NCI-H128 (cell line): ENCODE results near the gene TMEM120B.
"Not testable (repeated sequence)": the region's sequence is repeated elsewhere in the genome, so short reads cannot be mapped to it uniquely, and the experiment has no call there.

Experiments
- DNase-seq: peaks from one replicate; lab custom pipeline; 2025; ENCODE audit not compliant: unreplicated experiment; lab: John Stamatoyannopoulos, UW

Gene TMEM120B

DNA sequence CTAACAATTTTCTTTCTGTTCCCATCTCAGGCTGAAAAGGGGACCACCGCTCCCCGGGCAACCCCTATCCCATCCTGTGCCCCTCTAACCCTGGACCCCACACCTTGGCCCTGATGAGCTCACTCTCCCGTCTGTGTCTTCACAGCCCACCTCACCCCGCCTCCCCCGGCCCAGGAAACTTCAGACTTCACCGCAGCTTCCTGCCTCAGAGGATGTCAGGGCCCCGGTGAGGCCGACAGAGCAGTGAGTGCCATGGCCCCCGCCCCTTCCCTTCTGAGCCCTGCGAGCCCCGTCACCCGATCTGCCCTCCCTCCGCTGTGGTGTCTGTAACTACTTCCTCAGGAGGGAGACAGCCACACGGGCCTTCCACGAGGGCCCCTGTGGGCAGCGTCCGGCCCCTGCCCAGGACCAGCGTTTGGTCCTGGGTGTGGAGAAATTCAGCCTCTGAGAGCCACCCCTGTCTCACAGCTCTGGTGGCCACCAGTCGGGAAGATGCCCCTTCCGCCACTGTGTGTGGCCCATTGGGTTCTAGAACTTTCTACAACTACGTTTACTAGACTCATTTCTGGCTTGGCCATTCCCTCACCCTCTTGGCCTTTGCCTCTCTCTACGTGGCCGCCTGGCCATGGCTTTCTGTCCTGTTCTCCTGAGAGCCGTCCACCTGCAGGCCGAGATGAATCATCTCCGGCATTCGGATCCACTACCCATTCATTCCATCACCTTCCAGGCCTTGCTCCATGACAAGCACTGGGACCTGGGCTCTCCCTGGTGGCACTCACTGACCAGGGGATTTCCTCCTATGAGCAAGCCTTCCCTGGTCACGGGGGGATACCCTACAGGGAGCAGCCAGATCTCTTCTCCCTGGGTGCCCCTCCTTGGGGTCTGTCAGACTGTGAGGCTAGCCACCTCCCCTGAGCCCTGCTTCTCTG is 77.5 kb downstream of the TMEM120B start:
- DNase-seq = no peak

DNA sequence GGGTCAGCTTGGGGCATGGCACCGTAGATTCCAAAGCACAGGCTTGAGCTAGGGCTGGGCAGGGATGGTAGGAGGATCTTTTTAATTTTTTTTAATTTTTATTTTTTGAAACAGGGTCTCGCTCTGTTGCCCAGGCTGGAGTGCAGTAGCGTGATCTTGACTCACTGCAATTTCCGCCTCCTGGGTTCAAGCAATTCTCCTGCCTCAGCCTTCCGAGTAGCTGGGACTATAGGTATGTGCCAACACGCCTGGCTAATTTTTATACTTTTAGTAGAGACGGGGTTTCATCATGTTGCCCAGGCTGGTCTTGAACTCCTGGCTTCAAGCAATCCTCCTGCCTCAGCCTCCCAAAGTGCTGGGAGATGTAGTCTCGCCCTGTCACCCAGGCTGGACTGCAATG is 78.2 kb downstream of the TMEM120B start:
- DNase-seq = not testable (repeated sequence)

DNA sequence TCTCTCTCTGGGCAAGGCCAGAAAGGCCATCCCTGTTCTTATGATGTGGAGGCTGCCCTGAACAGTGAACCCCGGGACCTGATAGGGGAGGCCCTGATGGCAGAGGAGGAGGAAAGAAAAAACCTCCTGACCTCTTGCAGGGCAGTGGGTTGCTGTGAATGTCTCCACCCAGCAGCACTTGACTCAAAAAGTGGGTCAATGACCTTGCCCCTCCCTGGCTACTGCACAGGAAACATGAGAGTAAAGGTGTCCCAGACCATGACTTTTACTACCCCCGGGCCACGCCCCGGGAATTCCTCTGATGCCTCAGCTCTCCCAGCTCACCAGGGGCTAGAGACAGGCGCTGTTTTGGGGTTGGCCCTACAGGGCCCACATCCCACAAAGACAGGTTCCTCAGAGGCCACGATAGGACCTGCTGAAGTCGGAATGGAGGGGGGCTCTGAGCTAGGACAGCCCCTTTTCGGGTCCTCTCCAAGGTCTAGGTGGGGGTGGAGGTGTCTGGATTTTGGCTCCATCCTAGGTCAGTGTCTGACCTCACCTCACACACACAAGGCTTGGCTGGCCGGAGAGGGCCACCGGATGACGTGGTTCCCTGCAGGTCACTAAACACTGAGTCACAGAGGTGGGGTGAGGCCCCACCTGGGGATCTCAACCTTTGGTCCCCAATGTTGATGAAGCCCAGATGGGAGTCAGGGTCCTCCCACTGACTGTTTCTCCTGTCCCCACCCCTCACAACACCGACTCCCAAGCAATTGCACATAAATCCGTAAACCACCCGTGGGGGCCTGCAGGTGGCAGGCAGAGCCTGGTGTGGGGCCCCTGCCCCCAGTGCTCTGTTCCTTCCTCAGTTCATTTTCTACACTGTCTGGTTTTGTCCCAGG is 79.4 kb downstream of the TMEM120B start:
- DNase-seq = no peak

DNA sequence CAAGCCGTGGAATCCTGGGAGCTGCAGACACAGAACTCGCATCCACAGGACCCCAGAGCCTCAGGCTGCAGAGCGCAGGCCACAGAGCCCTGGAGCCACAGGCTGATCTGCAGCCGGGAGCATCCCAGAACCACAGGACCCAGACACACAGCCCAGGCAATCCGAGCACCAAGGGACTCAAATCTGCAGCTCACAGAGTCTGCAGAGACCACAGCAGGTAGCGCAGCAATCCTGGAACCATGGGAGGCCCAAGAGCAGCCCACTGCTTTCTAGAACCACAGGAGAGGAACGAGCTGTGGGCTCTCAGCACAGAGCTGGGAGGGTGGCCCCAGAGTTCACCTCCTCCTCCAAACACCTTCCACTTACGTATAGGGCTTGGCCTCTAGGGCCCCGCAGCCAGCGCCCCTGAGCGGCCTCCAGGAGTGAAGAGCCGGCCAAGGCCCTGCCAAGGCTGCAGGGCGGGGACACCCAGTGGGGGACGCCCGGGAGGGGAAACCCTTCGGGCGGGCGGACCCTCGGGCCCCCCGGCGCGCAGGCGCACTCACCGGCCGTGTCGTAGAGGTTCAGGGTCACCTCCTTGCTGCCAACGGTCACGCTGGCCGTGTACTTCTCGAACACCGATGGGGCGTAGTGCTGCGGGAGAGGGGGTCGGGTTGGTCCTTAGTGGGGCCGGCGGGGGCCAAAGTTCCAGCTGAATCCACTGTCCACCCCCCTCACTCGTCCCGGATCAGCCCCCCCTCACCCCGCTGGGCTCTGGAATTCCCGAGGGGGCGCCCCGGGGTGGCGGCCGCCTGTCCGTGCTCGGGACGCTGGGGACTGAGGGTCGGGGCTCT is 80.3 kb downstream of the TMEM120B start:
- DNase-seq = no peak

DNA sequence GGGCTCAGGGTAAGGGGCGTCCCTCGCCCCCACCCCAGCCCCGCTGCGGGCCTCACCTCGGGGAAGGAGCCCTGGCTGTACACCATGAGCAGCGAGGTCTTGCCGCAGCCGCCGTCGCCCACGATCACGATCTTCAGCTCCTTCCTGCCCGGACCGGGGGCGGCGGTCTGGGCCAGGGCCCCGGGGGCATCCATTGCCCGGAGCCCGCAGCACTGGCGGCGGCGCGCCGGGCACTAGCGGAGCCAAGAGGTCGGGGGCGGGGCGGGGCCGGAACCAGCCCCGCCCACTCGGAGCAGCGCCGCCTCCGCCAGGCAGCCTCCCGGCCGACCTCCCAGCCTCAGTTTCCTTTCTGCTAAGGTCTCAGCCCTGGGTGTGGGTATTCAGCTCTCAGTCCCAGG is 80.9 kb downstream of the TMEM120B start, which contains the start of gene RHOF:
Gene RHOF, minus strand, starts transcription at position 249 of the 398 bp plus-strand sequence. Its CDS starts 55 bp downstream, at position 194.
- DNase-seq = no peak

DNA sequence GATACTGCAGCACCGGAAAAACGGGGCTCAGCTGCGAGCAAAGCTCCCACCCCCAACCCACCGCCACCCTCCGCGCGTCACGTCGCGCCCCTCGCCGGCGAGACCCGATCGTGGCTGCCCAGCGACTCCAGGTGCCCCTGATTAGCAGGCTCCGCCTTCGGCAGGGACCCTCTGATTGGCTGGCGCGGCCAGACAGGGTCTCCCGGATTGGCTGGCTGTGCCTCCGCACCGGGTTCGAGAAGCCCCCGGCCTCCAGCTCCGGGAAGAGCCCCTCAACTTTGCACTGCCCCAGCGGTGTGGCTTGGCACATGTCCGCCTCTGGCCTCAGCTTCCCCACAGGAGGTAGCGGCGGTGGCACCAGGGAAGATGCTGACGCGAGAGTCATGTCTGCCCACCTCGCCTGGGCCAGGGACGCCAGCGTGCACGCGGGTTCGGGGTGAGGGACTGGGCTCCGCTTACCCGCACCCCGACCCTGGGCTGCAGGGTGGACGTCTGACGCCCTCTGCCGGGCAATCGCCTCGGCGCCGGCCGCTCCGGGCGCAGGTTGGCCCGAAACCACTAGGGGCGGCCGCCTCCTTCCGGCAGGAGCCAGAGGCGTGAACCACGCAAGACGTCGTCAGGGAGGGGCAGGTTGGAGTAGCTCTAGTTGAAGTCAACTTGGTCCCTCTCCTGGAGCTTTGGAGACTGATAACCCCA is 81.4 kb downstream of the TMEM120B start:
- DNase-seq = peak; percentile 64

DNA sequence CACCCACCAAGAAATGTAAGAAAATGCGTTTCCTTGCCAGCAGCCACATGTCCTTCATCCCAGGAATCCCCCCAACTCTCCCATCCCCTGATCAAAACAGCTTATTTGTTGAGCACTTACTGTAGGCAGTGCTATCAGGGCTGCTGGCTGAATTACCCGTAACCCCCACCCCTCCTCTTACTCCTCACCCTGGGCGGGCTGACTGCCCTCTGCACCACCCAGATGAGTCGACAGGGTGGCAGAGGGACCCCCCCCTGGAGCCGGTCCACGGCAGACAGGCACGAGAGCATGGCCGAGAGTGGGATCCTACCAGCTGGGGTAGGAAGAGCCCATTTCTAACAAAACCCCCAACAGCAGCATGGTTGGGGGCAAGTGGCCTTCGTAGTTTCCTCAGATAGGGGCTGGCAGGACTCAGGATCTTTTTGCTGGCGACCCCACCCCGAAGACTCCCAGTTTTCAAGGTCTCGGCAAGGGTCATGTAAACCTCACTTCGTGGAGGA is 82.0 kb downstream of the TMEM120B start:
- no peak for DNase-seq

DNA sequence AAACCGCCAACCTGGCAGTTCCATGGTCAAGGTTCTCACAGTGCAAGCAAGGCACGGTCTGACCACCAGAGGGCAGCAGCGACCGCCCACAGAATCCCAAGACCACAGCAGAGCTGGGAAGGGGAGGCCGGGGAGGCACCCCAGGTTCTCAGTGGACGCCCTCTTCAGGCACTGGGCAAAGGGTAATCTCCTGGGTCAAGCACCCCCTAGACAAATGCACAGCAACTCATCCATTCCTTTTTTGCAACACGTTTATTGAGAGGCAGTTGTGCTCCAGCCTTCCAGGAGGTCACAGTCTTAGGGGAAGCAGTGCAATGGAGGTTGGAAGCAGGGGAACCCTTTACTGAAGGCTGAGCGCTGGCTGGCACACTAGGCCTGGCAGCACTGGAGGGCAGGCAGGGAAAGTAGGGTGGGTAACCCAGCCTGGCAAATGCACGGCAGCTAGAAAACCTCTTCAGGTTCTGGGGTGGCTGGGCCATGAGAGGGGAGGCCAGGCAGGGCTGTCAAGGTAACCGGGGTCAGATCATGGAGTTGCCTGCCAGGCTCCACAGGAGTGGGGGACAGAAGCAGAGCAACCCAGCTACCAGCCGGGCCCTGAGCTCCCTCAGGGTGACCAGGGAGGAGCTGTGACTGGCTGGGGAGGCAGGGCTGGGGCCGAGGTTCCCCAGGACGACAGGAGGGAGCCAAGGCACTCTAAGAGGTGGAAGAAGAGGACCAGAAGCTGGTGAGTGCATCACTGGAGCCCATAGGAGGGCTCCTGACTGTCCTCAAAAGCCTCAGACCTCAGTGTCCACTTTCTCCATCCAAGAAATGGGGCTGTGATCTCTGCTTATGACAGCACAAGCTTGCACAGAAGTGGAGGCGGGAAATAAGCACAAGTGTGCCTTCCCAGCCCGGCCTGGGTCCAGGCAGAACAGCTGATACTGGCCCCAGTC is 82.7 kb downstream of the TMEM120B start:
- DNase-seq = peak; percentile 77

DNA sequence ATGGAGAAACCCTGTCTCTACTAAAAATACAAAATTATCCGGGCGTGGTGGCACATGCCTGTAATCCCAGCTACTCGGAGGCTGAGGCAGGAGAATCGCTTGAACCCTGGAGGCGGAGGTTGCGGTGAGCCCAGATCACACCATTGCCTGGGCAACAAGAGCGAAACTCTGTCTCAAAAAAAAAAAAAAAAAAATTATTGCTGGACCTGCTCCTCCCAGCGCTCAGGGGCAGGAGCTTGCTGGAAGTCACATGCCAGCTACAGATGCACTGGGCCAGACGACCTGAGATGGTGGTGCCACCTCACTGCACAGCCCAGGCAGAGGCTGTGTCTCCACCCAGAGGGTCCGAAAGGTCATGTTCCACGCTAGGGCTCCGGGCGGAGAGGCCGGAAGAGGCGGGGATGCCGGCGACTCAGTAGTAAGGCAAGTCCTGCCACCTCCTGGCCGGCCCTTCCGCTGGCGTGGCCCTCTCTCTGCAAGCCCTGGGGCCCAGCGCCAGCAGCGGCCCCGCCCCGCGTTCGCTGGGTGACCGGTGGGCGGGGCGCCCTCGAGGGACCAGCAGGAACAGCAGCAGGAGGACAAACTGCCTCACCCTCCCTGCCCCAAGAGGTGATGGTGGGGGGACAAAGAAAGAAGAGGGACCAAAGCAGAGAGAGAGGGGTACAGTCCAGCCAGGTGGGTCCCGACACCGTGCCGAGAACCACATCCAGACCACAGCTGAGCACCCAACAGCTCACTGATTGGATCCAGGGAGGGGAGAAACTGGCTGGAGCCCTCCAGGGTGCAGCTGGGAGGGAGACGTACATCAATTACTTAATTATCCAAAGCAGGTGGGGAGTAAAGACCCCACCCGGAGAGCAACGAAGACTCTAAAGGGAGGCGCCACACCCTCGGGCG is 84.6 kb downstream of the TMEM120B start:
- DNase-seq = no peak

DNA sequence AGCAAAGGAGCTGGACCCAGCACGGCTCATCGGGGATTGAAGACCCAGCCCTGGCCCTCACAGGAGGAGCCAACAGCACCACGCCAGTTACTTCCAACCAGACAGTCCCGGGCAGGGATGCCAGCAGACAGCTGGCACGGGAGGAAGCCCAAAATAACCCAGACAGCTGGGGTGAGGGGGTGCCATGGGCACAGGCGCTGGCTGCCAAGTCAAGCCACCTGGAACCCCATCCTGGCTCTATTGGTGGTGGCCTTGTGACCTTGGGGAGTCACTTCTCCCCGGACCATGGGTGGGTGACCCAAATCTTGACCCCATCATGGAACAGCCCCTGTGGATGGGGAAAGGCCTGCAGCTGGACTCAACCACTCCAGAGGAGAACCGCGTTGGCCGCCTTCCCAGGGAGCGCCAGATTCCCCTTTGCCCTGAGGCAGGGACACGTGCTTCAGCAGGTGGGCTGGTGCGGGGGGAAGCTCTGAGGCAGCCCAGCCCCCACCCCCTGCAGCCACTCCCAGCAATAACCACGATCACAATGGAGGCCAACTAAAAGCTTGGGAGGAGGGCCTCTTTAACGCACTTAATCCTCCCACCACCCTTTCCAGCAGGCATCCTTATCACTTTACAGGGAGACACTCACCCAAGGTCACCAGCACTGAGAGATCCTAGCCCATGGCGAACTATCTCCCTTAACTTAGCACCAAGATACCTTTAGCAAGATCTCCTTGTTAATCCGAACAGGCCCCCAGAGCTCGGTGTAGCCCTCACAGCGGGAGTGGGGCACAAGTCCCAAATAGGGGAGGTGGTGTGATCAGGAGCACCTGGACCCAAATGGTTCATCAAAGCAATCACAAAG is 85.6 kb downstream of the TMEM120B start:
- peak; percentile 76 for DNase-seq

DNA sequence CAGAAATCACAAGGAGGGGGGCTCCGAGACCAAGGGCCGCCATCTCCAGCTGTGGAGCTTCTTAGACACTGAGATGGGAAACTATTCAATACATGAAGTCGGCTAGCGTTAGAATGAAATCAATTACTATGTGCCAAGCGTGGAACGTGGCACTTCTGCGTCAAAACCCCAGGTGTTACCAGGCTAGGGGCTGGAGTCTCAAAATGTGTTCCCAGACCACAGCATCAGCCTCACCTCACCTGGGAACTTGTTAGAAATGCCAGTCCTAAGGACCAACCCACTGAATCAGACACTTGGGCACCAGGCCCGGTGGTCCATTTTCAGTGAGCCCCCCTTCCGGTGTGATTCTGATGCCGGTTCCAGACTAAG is 86.2 kb downstream of the TMEM120B start:
- no peak for DNase-seq

DNA sequence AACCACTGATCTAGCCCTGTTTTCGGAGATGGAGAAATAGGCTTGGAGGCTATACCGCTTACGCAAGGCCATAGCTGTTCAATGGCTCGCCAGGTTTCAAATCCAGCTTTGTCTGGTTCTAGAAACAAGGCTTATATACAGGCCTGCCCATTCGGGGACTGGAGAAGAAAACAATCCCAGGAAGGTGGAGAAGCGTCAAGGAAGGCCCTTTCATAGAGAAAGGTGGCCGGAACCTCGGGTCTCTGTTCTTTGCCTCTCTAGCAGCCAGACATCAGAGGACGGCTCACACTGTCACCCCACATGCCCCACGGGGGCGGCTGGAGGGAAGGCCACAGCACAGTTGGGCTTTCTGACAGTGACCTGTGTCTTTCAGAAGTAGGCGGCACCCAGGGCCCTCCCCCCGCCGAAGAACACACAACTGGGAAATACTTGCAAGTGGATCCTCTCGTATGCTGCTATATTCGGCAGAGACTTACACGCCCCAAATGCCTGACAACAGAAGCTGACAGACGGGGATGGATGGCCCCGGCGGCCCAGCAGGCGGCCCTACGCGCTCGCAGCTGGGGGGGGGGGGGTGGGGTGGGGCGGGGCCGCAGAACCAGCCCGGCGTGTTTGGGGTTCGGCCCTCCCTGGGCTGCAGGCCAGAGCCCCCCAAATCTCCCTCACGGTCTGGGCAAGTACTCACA is 86.7 kb downstream of the TMEM120B start:
- DNase-seq = peak; percentile 42

DNA sequence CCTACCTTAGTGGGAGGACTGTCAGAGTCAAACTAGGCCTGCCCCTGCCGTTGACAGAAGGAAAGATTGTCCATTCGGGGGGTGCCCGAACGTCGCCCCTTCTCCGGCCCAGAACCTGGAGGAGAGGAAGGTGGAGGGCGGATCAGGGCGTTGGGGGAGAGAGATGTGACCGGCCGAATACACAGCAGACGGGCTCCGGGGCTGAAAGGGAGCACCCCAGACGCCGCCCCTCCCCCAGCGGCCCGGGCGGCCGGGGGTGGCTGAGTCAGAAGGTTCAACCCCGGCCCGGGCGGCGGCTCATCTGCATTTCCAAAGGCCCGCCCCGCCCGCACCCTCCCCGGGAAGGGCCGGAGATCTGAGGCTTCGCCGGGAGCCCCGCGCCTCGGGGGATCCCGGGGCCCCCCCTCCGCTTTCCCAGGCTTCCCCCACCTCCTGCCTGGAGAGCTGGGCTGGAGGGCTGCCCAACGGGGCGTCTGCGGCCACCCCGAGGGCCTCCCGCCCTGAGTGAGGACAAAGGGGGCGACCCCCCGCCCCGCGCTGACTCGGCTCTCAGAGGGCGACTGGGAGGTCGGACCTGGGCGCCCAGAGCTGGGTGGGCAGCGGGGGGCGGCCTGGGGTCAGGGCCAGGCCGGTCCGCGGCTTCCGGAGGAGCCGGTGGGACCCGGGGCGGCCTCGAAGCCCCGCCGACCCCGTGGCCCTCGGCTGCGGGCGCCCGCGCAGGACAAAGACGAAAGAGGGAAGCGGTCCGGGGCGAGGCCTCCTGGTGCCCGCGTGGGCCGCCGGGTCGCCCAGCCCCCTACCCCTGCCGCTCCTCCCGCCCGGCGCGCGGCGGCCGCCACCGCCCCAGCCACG is 87.5 kb downstream of the TMEM120B start:
- DNase-seq = no peak

DNA sequence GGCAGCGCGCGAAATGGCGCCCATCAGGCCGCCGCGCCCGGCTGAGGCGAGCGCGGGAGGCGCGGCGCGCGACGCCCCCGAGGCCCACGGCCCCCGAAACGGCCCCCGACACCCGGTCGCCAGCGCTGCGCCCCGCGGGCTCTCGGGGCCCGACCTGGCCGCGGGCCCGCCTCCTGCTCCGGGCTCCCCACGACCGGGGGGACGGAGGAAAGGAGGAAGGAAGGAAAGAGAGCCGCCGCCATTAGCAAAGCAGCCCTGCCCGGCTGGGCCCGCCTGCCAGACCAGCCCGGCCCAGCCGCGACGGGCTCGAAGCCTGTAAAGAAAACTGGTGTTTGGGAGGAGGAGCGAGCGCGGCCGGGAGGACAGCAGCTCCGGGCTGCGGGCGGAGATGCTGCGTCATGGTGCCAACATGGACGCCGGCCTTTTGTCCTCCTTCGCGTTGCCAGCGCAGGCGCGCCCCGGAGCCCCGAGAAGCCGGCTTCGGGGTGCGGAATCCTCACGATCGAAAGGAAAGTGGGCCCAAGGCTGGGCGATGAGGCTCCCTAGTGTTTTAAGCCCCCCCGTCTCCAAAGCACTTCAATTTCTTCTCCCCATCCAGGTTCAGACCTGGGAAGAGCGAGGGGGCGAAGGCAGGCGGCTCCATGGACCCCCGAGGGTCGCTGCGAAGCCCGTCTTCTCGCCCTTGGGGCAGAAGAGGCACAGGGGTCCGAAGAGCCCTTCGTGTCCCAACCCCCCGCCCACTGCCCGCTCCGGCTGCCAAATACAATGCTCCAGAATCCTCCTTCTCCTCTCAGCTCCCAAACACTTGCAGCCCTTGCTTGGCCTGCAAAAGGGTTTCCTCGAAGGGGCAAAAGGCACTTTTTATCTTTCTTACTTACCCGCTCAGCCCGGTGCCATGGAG is 88.4 kb downstream of the TMEM120B start:
- DNase-seq = peak; percentile 25
